Measurements from ENCODE around the gene STK39. TPM values are rescaled to one million over a fixed set of nuclear protein-coding genes. Genes with fewer than 3 reads are reported as not detected.
A peak's percentile ranks its signal among the peaks of the same experiment; 100 is the strongest.

STK39 gene
- total and polyA plus RNA-seq, 11 donors, result 13.1 to 40.1 (median 21.5) TPM

DNA sequence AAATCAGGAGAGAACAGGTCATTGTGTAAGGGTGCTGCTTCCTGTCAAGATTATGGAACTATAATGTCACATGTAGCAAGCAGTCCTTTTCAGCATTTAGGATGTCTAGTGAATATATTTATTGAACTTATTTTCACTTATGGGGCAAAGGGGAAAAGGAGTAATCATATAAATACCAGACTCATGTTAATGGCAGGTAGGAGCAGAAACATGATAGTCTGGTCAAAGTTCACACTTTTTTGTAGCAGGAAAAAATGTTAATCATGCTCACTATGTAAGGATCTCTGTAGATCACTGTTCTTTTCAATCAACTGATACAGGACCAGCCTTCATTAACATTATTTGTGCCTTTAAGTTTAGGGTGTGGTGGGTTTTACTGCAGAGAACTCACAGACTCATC, 219.0 kb downstream of the STK39 start:
- Histone ChIP-seq H3K9me3 (no peaks in the 10 kb centered on the region), H3K4me1 (peaks cover 0 to 13% (median 0%) of the 10 kb centered on the region in 12 donors), H3K27me3 (no peaks in the 10 kb centered on the region), H3K36me3 (no peaks in the 10 kb centered on the region), H3K27ac (no peak overlapping the region), H3K4me3 (no peak overlapping the region)
- ATAC-seq (no peak), DNase-seq (no peak)
- intact Hi-C loops (cut with DNase I), result no loop called here
- no peak for TF ChIP-seq POLR2A (IDR thresholded peaks at IDR 0.05)
- TF ChIP-seq, protein P1, sequence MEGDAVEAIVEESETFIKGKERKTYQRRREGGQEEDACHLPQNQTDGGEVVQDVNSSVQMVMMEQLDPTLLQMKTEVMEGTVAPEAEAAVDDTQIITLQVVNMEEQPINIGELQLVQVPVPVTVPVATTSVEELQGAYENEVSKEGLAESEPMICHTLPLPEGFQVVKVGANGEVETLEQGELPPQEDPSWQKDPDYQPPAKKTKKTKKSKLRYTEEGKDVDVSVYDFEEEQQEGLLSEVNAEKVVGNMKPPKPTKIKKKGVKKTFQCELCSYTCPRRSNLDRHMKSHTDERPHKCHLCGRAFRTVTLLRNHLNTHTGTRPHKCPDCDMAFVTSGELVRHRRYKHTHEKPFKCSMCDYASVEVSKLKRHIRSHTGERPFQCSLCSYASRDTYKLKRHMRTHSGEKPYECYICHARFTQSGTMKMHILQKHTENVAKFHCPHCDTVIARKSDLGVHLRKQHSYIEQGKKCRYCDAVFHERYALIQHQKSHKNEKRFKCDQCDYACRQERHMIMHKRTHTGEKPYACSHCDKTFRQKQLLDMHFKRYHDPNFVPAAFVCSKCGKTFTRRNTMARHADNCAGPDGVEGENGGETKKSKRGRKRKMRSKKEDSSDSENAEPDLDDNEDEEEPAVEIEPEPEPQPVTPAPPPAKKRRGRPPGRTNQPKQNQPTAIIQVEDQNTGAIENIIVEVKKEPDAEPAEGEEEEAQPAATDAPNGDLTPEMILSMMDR (IDR thresholded peaks at IDR 0.05), result no peak

DNA sequence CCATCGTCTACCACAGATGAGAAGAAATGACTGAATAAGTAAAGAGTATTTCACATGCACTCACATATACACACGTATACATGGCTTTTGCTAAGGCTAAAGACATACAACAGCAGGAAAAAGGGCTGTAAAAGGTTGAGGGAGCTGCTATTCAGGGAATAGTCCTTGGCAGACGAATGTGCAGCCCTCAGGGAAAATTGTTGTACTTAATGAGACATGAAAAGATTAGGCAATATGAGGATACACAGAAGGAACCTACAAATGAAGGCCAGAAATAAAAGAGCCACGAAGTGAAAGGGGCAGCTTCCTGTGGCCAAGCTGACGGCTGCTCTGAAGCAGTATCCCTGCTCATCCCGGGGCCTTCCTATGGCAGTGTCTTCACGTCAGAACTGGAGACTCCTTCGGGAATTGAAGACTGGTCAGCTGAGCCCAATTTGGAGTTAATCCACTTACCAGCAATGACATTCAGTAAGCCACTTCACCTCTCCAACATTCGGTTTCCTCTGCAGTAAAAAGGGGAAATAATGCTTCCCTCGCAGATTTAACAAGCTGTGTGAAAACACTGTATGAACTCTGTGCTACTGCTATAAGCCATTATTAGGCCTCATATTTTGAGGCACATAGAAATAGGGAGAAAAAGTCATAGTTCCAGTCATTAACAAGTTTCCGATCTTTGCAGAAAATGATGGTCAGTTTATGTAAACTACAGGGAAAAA, 221.8 kb downstream of the STK39 start:
- no peak overlapping the region for H3K27ac ChIP-seq
- WGBS, 4 donors, result 69 to 77% (median 75%) methylated on average over 11 of the region's 11 CpGs
- ATAC-seq, result peak in 1 of 4 donors; percentile 41
- H3K4me1 ChIP-seq, result peaks cover 0 to 13% (median 0%) of the 10 kb centered on the region in 12 donors
- intact Hi-C loops (cut with DNase I), result loop anchor here in 2 of 10 donors (2.0 kb wide), 2 partner anchors 23 to 67 kb away; no protein-coding TSS in a partner anchor
- no peak for DNase-seq
- no peak overlapping the region for H3K4me3 ChIP-seq
- TF ChIP-seq POLR2A (IDR thresholded peaks at IDR 0.05), result no peak
- TF ChIP-seq, protein P1 (IDR thresholded peaks at IDR 0.05), result no peak
- H3K9me3 ChIP-seq, result no peaks in the 10 kb centered on the region
- no peaks in the 10 kb centered on the region for H3K36me3 ChIP-seq
- H3K27me3 ChIP-seq, result no peaks in the 10 kb centered on the region

DNA sequence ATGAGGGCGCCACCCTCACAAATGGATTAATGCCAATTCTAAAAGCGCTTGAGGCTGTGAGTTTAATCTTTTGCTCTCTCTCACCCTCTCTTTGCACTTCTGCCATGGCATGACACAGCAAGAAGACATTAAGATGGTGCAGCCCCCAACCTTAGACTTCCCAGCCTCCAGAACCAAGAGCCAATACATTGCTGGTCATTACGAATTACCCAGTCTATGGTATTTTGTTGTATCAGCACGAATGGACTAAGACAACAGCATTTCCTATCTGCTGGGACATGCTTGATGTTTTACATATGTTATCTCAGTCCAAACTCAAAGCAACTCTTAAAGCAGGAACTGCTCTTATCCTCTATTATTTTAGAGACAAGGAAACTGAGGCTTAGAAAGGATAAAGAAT, 222.9 kb downstream of the STK39 start:
- H3K4me3 ChIP-seq, result no peak overlapping the region
- DNase-seq (no peak), ATAC-seq (no peak)
- intact Hi-C loops (cut with DNase I), result no loop called here
- TF ChIP-seq, protein P1 (IDR thresholded peaks at IDR 0.05), result no peak
- TF ChIP-seq POLR2A (IDR thresholded peaks at IDR 0.05), result no peak
- 76 to 82% (median 80%) methylated on average over 4 of the region's 4 CpGs for WGBS, 4 donors
- no peak overlapping the region for H3K27ac ChIP-seq
- H3K4me1 ChIP-seq, result peaks cover 0 to 13% (median 0%) of the 10 kb centered on the region in 12 donors
- no peaks in the 10 kb centered on the region for H3K27me3 ChIP-seq
- H3K9me3 ChIP-seq, result no peaks in the 10 kb centered on the region
- no peaks in the 10 kb centered on the region for H3K36me3 ChIP-seq

DNA sequence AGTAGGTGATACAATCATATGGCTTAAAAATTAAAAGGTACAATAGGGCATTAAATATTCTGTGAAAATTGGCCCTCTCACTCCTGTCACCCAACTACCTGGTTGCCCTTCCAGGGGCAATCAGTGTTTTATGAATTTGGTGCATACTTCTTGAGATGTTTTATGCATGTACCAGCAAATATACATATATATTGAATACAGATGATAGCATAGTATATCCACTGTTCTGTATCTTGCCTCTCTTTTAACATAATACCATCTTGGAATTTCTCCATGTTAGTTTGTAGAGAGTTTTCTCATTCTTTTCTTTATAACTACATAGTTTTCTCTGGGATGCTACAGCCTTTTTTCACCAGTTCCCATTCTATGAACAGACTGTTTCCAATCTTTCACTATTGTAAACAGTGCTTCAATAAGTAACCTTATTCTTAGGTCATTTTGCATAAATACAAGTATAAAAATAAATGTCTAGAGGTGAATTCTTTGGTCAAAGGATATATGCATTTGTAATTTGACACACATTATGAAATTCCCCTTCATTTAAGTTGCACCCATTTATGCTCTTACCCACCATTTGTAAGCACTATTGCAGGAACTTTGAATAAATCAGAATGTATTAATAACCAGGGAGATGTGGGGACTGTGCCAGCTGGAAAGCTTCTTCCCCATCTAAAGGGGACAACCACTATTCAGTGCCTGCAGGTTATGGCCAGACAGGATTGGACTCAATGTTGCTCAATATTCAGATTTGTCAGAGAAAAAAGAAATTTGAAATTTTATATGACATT, 225.4 kb downstream of the STK39 start:
- intact Hi-C loops (cut with DNase I), result no loop called here
- no peak for DNase-seq
- TF ChIP-seq POLR2A (IDR thresholded peaks at IDR 0.05), result no peak
- TF ChIP-seq, protein P1 (IDR thresholded peaks at IDR 0.05), result no peak
- Histone ChIP-seq H3K27ac (no peak overlapping the region), H3K9me3 (no peaks in the 10 kb centered on the region), H3K4me3 (no peak overlapping the region), H3K36me3 (no peaks in the 10 kb centered on the region), H3K4me1 (peaks cover 0 to 13% (median 0%) of the 10 kb centered on the region in 12 donors), H3K27me3 (no peaks in the 10 kb centered on the region)
- ATAC-seq, result no peak

Data from heart left ventricle (tissue), 16 donors.